Tibial nerve (tissue), 4 donors: ENCODE results near the gene ZNF746. TPM values are rescaled to one million over a fixed set of nuclear protein-coding genes. Genes with fewer than 3 reads are reported as not detected.
"Not testable (repeated sequence)": the region's sequence is repeated elsewhere in the genome, so short reads cannot be mapped to it uniquely, and the experiment has no call there.

Experiments used
- DNase-seq, 2 donors: peaks; one replicate each; pipeline ENCODE4 v3.0.0-alpha.2; 2019; ENCODE audit warnings: low spot score in 2 of 2
- H3K27ac ChIP-seq, 4 donors: fragments of 200-600 bp; sonication (generic) in 3 of 4; one replicate each; pipeline ENCODE4 v1.5.1; 2017 to 2019; ENCODE audit warnings: mild to moderate bottlenecking in 1 of 4
- H3K27me3 ChIP-seq, 2 donors: fragments of 200-600 bp; sonication (generic) in 1 of 2; one replicate each; pipeline versions ENCODE4 v1.5.1 to v1.6.0; 2017 to 2019
- H3K36me3 ChIP-seq, 3 donors: fragments of 200-600 bp; sonication (generic); one replicate each; pipeline ENCODE4 v1.5.1; 2018 to 2019
- H3K4me1 ChIP-seq, 4 donors: fragments of 200-600 bp; sonication (generic) in 3 of 4; one replicate each; pipeline ENCODE4 v1.5.1; 2017 to 2019
- H3K4me3 ChIP-seq, 4 donors: fragments of 200-600 bp; sonication (generic) in 3 of 4; one replicate each; pipeline ENCODE4 v1.5.1; 2017 to 2019; ENCODE audit warnings: mild to moderate bottlenecking in 1 of 4, moderate library complexity in 1 of 4
- H3K9me3 ChIP-seq, 4 donors: fragments of 200-600 bp; sonication (generic) in 3 of 4; one replicate each; pipeline ENCODE4 v1.5.1; 2017 to 2019
- EP300 ChIP-seq, 2 donors: sonication (generic); formaldehyde crosslinking; IDR thresholded peaks; one replicate each; pipeline ENCODE4 v1.6.1; 2017; ENCODE audit warnings: antibody characterized with exemption in 2 of 2, mild to moderate bottlenecking in 1 of 2
- POLR2A ChIP-seq, 2 donors: fragments of 450-650 bp; IDR thresholded peaks; one replicate each; pipeline ENCODE4 v1.6.1; 2017; ENCODE audit warnings: antibody characterized with exemption in 2 of 2, mild to moderate bottlenecking in 2 of 2, moderate library complexity in 2 of 2
- whole genome bisulfite sequencing, 2 donors: methylation state at CpG; one replicate each; pipeline ENCODE4 v1.1.5; 2018; 5-methylcytosine and 5-hydroxymethylcytosine counted together
- total RNA-seq, 4 donors: library from RNA; depleted of rRNA; stranded (reverse); fragments of >200 nt; gene quantifications; one replicate each; pipeline ENCODE4 v1.1.0, GENCODE V29; 2016
- TF ChIP-seq, protein P1 (sequence below), 5 experiments: fragments of 200-600 bp in 3 of 5; fragments of 450-650 bp in 2 of 5; sonication (generic) in 3 of 5; IDR thresholded peaks; one replicate each; pipeline ENCODE4 v1.5.1; 2016 to 2019; ENCODE audit warnings: antibody characterized with exemption in 5 of 5, mild to moderate bottlenecking in 3 of 5, moderate library complexity in 2 of 5

Gene ZNF746
- total RNA-seq, 4 donors from 2014 or later, result 28.4 to 43.2 (median 32.9) TPM

- H3K27me3 ChIP-seq, result no peaks in the 10 kb centered on the region
- peak overlapping the region; percentile 66 to 86 (median 70) for H3K4me3 ChIP-seq
Measured at GRCh38 chr7:149496642-149497391, 792 bp downstream of the ZNF746 start.

DNA sequence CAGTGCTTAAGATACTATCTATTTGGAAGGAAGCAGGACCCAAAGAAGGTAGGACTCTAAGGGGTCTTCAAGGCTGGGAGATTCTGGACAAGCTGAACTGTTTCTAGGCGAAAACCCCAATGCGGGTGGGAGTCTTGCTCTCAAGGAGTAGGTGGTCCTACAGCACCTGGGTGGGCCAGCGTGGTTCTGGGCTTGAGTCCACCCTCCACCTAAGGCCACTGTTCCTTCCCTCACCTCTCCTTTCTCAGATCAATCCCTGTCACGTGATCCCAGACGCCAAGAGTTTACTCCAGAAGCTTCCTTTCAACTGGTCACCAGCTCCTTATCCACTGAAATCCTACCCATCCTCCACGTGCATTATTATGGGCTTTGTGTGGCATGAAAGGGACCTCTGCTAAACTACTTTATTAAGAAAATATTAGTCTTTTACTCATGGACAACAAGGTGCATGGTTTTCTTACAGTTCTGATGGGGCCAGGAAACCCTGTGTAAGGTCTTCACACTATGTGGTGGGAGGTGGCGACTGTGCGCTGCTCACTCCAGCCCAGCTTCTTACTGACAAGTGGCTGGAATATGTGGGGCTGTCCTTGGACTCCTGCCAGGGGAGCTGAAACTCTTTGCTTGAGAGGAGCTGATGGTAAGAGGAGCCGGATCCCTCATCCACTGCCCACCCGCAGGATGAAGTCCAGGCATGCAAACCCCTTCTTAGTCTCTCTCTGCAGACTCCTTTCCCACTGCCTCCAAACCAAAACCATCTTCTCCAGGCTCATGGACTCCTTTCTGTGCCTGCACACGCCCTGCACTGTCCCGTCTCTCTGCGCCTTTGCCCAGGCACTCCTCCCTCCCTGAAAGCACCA lies 1.6 kb downstream of the ZNF746 start:
- DNase-seq, result peak; percentile 33 to 62
- peak overlapping the region; percentile 66 to 86 (median 70) for H3K4me3 ChIP-seq
- 30 to 36% methylated on average over 13 of the region's 13 CpGs for WGBS, 2 donors
- TF ChIP-seq EP300 (IDR thresholded peaks at IDR 0.05), result no peak
- TF ChIP-seq POLR2A (IDR thresholded peaks at IDR 0.05), result no peak
- TF ChIP-seq, protein P1, sequence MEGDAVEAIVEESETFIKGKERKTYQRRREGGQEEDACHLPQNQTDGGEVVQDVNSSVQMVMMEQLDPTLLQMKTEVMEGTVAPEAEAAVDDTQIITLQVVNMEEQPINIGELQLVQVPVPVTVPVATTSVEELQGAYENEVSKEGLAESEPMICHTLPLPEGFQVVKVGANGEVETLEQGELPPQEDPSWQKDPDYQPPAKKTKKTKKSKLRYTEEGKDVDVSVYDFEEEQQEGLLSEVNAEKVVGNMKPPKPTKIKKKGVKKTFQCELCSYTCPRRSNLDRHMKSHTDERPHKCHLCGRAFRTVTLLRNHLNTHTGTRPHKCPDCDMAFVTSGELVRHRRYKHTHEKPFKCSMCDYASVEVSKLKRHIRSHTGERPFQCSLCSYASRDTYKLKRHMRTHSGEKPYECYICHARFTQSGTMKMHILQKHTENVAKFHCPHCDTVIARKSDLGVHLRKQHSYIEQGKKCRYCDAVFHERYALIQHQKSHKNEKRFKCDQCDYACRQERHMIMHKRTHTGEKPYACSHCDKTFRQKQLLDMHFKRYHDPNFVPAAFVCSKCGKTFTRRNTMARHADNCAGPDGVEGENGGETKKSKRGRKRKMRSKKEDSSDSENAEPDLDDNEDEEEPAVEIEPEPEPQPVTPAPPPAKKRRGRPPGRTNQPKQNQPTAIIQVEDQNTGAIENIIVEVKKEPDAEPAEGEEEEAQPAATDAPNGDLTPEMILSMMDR (IDR thresholded peaks at IDR 0.05), result no peak
- peaks cover 0 to 20% (median 9%) of the 10 kb centered on the region in 4 donors for H3K4me1 ChIP-seq
- peaks cover 3 to 34% (median 25%) of the 10 kb centered on the region in 3 donors for H3K36me3 ChIP-seq
- no peaks in the 10 kb centered on the region for H3K9me3 ChIP-seq
- H3K27ac ChIP-seq, result peak overlapping the region in 3 of 4 donors; percentile 84 to 91 (median 89)
- no peaks in the 10 kb centered on the region for H3K27me3 ChIP-seq

More at GRCh38 chr7:149496642-149497391, 792 bp downstream of the ZNF746 start:
- Histone ChIP-seq H3K36me3 (peaks cover 0 to 26% (median 18%) of the 10 kb centered on the region in 3 donors), H3K9me3 (no peaks in the 10 kb centered on the region), H3K27ac (peak overlapping the region; percentile 75 to 91 (median 86)), H3K4me1 (peaks cover 0 to 20% (median 9%) of the 10 kb centered on the region in 4 donors)
- peak in 1 of 2 donors; percentile 30 for DNase-seq
- TF ChIP-seq, protein P1 (IDR thresholded peaks at IDR 0.05), result no peak
- TF ChIP-seq POLR2A (IDR thresholded peaks at IDR 0.05), result no peak
- no peak for TF ChIP-seq EP300 (IDR thresholded peaks at IDR 0.05)
- WGBS, 2 donors, result 1 to 3% methylated on average over 23 to 28 of the region's 51 CpGs

- DNase-seq, result peak in 1 of 2 donors; percentile 26
- Histone ChIP-seq H3K27me3 (no peaks in the 10 kb centered on the region), H3K36me3 (peaks cover 3 to 45% (median 36%) of the 10 kb centered on the region in 3 donors), H3K27ac (peak overlapping the region in 1 of 4 donors; percentile 91), H3K9me3 (no peaks in the 10 kb centered on the region), H3K4me1 (peaks cover 0 to 20% (median 9%) of the 10 kb centered on the region in 4 donors), H3K4me3 (no peak overlapping the region)
- WGBS, 2 donors, result 79 to 81% methylated on average over 6 of the region's 6 CpGs
- TF ChIP-seq EP300 (IDR thresholded peaks at IDR 0.05), result peak in 1 of 2 donors; percentile 47
- TF ChIP-seq, protein P1 (IDR thresholded peaks at IDR 0.05), result no peak
Measured at GRCh38 chr7:149494738-149495368, 2.8 kb downstream of the ZNF746 start.

GRCh38 chr7:149493975-149494374 lies 3.6 kb downstream of the ZNF746 start:
- 90 to 92% methylated on average over 19 to 20 of the region's 20 CpGs for WGBS, 2 donors
- H3K27ac ChIP-seq, H3K4me3 ChIP-seq, H3K27me3 ChIP-seq, H3K9me3 ChIP-seq, DNase-seq: not testable (repeated sequence)
- H3K4me1 ChIP-seq, result peaks cover 0 to 20% (median 9%) of the 10 kb centered on the region in 4 donors
- peaks cover 3 to 53% (median 36%) of the 10 kb centered on the region in 3 donors for H3K36me3 ChIP-seq

DNA sequence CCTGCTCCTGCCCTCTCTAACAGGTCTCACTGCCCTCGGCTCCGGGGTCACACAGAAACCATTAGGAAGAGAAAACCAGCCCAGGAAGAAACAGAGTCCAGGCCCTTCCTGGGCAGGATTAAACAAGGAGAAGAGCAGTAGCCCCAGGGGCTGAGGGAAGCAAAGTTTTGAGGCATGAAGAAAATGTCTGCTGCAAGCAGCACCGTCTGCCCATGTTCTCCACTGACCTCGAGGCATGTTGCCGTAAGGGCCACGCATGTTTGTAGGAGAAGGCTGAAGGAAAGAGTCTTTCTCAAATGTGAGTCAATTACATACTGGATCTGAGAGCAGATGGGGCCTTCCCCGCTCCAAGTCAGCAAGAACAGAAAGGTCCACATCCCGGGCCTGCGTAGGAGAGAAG lies 4.2 kb downstream of the ZNF746 start:
- no peaks in the 10 kb centered on the region for H3K9me3 ChIP-seq
- no peak overlapping the region for H3K4me3 ChIP-seq
- H3K27me3 ChIP-seq, result no peaks in the 10 kb centered on the region
- H3K36me3 ChIP-seq, result peaks cover 3 to 57% (median 36%) of the 10 kb centered on the region in 3 donors
- no peak overlapping the region for H3K27ac ChIP-seq
- 96 to 97% methylated on average over 9 of the region's 9 CpGs for WGBS, 2 donors
- H3K4me1 ChIP-seq, result peaks cover 0 to 20% (median 9%) of the 10 kb centered on the region in 4 donors
- no peak for DNase-seq
- TF ChIP-seq, protein P1 (IDR thresholded peaks at IDR 0.05), result no peak
- TF ChIP-seq EP300 (IDR thresholded peaks at IDR 0.05) (no peak), POLR2A (IDR thresholded peaks at IDR 0.05) (no peak)
